Stimulated activated CD8-positive, alpha-beta memory T cell treated with anti-CD3 and anti-CD28 coated beads, Interleukin-4, amount 100 ng/mL, for 48 hours (primary cell): ENCODE measurements around the gene UNC45A.
"Not testable (repeated sequence)": the region's sequence is repeated elsewhere in the genome, so short reads cannot be mapped to it uniquely, and the experiment has no call there.

Source experiments
- DNase-seq: peaks from one replicate; pipeline ENCODE4 v3.0.0-alpha.2; 2020

Gene UNC45A

GRCh38 chr15:90903733-90904536 is 31.1 kb upstream of the UNC45A start:
- no peak for DNase-seq

GRCh38 chr15:90904746-90905145 is 30.3 kb upstream of the UNC45A start:
- DNase-seq, result no peak

DNA sequence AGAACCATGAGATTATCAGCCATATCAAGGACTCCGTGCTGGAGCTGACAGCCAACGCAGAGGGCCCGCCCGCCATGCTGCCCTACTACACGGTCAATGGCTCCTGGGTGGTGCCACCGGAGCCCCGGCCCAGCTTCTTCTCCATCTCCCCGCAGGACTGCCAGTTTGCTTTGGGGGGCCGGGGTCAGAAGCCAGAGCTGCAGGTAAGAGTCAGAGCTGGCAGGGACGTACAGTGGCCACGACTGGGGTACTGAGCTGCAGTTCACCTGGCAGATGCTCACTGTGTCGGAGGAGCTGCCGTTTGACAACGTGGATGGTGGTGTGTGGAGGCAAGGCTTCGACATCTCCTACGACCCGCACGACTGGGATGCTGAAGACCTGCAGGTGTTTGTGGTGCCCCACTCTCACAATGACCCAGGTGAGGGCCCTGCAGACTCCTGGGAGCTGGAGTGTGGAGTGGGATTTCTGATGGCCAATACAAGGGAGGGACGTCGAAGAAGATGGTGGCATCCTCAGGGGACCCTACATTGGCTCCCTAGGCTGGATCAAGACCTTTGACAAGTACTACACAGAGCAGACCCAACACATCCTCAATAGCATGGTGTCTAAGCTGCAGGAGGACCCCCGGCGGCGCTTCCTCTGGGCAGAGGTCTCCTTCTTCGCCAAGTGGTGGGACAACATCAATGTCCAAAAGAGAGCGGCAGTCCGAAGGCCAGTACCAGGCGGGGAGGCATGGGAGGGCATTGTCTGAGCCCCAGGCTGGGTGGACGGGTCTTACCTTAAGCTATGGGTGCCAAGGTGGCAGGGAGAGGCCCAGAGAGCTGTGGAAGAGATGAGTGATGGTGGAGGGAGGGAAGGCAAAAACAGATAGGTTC is 29.5 kb upstream of the UNC45A start:
- DNase-seq, result no peak

DNA sequence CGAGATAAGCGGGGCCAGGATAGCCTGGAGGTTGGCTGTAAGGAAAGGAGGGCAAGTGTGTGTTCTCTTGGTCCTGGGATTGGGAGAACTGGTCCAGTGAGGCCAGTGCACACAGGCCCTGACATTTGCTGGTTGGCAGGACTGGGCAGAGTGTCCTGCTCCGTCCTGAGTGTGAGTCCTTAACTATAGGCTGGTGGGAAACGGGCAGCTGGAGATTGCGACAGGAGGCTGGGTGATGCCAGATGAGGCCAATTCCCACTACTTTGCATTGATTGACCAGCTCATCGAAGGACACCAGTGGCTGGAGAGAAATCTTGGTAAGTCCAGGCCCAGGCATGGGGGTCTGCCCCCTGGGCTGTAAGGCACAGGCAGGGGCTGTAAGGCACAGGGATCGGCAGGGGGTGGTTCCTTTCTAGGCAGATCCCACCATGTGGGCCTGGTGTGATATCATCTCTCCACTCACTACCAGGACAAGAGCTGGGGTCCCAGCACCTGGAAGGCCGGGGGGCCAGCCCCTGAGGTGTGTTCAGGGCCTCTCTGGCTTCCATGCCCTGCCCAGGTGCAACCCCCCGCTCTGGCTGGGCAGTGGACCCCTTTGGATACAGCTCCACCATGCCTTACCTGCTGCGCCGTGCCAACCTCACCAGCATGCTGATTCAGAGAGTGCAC is 28.8 kb upstream of the UNC45A start:
- DNase-seq, result no peak

- DNase-seq, result no peak
These were observed 27.9 kb upstream of the UNC45A start for GRCh38 chr15:90907051-90907660.

- no peak for DNase-seq
These were observed 27.1 kb upstream of the UNC45A start for GRCh38 chr15:90907838-90908507.

DNA sequence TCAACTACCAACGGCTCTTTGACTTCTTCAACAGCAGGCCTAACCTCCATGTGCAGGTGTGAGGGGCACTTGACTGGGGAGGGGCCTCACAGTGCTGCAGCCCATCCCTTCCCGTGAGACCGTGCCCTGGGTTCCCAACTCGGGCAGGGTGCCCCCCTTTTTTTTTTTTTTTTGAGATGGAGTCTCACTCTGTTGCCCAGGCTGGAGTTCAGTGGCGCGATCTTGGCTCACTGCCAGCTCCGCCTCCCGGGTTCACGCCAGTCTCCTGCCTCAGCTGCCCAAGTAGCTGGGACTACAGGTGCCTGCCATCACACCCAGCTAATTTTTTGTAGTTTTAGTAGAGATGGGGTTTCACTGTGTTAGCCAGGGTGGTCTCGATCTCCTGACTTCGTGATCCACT is 25.6 kb upstream of the UNC45A start:
- DNase-seq, result not testable (repeated sequence)

- DNase-seq, result no peak
These were observed 25.1 kb upstream of the UNC45A start for GRCh38 chr15:90909976-90910375.

GRCh38 chr15:90910441-90911301 is 24.4 kb upstream of the UNC45A start:
- no peak for DNase-seq

DNA sequence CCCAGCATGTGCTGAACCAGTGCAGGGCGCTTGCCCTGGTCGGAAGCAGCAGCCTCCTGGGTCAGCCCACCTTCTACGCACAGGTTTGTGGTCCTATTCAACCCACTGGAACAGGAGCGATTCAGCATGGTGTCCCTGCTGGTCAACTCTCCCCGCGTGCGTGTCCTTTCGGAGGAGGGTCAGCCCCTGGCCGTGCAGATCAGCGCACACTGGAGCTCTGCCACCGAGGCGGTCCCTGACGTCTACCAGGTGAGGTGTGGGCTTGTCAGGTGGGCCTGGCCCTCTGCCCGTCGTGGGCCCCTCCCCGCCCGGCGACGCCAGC is 23.8 kb upstream of the UNC45A start:
- DNase-seq, result no peak

- no peak for DNase-seq
These were observed 22.9 kb upstream of the UNC45A start for GRCh38 chr15:90911906-90912769.

- no peak for DNase-seq
These were observed 22.4 kb upstream of the UNC45A start for GRCh38 chr15:90912770-90913075.

DNA sequence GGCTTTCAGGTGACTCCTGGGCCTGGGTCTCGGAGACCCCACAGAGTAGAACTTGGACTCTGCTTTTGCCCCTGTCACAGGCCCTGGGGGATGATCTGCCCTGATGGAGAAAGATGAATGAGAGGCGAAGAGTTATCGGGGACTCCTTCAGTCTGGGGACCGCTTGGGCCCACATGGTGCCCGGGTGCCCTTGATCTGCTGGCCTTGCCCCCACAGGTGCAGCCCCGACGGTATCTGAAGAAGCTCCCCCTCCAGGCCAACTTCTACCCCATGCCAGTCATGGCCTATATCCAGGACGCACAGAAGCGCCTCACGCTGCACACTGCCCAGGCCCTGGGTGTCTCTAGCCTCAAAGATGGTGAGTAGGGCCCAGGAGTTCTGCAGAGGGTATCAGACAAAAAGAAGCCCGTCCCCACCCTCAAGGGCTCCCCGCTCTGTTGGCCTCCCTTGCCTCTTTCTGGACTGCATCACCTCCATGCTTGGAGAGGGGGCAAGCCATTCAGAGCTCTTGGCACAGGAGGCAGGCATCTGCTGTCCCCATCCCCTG is 21.6 kb upstream of the UNC45A start:
- DNase-seq, result no peak

DNA sequence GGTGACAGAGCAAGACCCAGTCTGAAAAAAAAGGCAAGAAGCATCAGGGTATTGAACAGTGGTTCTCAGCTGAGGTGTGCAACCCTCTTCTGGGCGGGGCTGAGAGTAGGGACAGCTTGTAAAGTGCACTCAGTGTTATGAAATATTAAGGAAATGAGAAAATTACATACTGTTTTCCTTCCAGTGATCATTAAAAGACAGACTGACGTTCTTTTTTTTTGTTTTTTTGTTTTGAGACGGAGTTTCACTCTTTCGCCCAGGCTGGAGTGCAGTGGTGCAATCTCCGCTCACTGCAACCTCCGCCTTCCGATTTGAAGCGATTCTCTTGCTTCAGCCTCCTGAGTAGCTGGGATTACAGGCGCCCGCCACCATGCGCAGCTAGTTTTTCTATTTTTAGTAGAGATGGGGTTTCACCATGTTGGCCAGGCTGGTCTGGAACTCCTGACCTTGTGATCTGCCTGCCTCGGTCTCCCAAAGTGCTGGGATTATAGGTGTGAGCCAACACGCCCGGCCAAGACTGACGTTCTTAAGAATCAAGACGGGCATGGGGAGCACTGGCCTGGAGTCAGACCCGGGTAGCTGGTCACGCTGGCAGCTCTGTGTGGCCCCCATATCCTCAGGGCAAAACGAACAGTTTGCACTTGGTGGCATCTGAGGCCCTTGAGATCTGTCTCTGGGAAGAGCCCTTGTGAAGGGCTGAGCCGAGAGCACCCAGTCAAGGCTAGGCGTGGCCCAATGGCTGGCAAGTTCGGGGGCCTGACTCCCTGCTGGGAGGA is 20.6 kb upstream of the UNC45A start:
- DNase-seq, result no peak

DNA sequence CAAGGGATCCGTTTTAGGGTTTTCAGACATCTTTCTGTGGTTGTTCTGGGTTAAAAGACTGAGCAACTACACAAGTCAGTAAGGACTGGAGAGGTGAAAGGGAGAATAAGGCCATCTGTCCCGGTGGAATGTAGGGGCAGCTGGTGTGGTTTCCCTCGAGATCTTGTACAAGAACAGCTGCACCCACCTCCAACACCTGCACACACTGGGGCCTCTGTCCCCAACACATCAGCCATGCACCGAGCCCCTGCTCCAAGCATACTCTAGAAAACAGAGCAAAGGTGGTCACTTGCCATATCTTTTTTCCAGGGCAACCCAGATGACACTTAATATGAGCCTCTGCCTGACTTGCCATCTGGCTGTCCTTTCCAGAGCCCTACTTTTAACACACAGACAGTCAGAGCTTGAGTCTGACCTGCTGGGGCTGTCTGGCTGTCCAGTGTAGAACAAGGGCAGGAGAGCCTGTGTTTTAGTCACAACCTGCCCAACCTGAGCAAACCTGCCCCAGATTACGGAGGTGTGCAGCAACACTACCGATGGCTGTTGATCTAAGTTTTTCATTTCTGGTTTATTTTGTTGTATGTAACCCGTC is 19.8 kb upstream of the UNC45A start:
- DNase-seq, result no peak

DNA sequence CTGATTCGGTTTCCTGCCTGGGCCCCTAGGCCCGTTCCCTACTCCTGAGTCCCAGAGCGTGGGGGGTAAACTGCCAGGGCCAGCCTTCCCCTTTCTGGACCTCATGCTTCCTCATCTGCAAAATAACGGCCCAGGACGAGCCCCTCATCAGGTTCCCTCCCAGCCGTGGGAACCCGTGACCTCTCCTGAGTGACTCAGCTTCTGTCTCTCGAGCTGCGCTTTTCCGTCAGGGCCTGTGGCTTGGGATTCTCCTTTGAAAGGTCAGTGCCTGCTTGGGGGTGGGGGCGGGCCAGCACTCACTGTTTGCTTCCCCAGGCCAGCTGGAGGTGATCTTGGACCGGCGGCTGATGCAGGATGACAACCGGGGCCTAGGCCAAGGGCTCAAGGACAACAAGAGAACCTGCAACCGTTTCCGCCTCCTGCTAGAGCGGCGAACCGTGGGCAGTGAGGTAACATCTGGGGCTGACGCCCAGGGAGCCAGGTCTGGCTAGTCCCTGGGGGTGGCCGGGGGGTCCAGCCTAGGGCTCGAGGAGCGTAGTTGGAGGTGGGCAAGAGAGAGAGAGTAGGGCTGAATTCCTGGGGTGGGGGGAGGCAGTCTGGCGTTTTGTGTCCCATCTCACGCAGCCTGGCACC is 19.2 kb upstream of the UNC45A start:
- no peak for DNase-seq

DNA sequence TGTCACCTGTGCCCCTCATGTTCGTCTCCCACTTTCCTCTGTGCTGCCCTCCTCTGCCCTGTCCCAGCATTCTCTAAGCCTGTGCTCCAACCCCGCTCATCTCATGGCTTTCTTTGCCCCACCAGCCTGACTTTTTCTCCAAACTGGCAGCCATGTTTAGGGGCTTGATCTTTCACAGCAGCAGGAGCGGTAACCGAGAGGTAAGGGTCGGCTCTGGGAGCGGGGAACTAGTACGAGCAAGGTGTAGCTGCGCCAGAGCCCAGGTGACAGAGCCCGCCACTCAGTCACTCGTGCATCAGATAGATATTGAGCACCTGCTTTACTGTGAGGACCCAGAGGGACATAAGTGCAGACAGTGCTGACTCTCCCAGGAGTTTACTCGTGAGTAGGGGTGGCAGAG is 18.6 kb upstream of the UNC45A start:
- no peak for DNase-seq

- no peak for DNase-seq
These were observed 17.5 kb upstream of the UNC45A start for GRCh38 chr15:90917569-90917968.
